ENCODE results near the gene RBM38. TPM values are rescaled to one million over a fixed set of nuclear protein-coding genes. Genes with fewer than 3 reads are reported as not detected.
A peak's percentile ranks its signal among the peaks of the same experiment; 100 is the strongest.

Gene RBM38
- total and polyA plus RNA-seq, 10 of the 15 experiments (the other 5 are each of a cell fraction or from before 2014, with no cell fraction given): 0.32 to 118 (median 25.2) TPM

DNA sequence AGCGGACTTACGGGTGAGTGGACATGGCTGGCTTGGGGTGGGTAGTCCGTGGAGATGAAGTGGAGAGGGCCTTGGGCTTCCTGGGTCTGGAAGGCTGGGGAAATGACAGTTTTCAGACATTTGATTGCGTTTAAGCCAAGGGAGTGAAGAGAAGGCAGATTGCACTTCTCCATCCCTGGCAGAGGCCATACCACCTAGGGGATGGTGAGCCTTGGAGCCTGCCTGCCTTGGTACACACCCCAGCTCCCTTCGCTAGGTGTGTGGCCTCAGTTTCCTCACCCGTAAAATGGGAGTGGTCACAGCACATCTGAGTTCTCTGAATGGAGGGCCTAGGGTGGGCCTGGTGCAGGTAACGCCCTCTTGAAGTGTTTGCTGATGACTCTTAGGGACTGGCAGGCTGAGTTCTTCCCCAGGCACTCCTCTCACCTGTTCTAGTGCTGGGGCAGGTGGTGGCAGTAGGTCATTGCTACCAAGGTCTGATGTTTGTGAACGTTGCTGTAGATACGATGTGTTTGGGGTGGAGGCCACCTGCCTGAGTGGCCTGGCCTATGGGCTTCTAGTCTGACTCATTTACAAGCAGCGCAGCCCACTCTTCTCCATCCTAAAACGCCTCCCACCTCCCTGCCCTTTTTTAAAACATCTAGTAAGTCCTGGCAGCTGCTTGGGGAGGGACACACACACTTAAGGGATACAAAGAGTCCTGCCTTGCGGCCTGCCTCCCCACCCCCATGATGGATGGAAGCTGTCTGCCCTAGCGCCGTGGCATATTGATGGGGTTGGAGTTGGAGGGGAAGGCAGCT, 2.3 kb downstream of the RBM38 start:
- TF ChIP-seq SIN3A (IDR thresholded peaks at IDR 0.05; ENCODE audit: low read depth, low read length) (0 out of 2 replicates have a peak, but pooled peaks have one; percentile 24), POLR2AphosphoS2 (IDR thresholded peaks at IDR 0.05; ENCODE audit: low read depth, low read length) (0 out of 2 replicates have a peak, but pooled peaks have one; percentile 7), POLR2AphosphoS5 (IDR thresholded peaks at IDR 0.05; ENCODE audit: low read length) (peak; percentile 7; the same call in 1 of the 2 replicates), POU2F2 (IDR thresholded peaks at IDR 0.05; ENCODE audit: borderline replicate concordance, low read depth, low read length) (0 out of 3 replicates have a peak, but pooled peaks have one; percentile 0), ZNF217 (IDR thresholded peaks at IDR 0.05) (no peak)
- TF ChIP-seq, protein P1, sequence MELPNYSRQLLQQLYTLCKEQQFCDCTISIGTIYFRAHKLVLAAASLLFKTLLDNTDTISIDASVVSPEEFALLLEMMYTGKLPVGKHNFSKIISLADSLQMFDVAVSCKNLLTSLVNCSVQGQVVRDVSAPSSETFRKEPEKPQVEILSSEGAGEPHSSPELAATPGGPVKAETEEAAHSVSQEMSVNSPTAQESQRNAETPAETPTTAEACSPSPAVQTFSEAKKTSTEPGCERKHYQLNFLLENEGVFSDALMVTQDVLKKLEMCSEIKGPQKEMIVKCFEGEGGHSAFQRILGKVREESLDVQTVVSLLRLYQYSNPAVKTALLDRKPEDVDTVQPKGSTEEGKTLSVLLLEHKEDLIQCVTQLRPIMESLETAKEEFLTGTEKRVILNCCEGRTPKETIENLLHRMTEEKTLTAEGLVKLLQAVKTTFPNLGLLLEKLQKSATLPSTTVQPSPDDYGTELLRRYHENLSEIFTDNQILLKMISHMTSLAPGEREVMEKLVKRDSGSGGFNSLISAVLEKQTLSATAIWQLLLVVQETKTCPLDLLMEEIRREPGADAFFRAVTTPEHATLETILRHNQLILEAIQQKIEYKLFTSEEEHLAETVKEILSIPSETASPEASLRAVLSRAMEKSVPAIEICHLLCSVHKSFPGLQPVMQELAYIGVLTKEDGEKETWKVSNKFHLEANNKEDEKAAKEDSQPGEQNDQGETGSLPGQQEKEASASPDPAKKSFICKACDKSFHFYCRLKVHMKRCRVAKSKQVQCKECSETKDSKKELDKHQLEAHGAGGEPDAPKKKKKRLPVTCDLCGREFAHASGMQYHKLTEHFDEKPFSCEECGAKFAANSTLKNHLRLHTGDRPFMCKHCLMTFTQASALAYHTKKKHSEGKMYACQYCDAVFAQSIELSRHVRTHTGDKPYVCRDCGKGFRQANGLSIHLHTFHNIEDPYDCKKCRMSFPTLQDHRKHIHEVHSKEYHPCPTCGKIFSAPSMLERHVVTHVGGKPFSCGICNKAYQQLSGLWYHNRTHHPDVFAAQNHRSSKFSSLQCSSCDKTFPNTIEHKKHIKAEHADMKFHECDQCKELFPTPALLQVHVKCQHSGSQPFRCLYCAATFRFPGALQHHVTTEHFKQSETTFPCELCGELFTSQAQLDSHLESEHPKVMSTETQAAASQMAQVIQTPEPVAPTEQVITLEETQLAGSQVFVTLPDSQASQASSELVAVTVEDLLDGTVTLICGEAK (IDR thresholded peaks at IDR 0.05; ENCODE audit: borderline replicate concordance): no peak
- TF ChIP-seq, protein P2, sequence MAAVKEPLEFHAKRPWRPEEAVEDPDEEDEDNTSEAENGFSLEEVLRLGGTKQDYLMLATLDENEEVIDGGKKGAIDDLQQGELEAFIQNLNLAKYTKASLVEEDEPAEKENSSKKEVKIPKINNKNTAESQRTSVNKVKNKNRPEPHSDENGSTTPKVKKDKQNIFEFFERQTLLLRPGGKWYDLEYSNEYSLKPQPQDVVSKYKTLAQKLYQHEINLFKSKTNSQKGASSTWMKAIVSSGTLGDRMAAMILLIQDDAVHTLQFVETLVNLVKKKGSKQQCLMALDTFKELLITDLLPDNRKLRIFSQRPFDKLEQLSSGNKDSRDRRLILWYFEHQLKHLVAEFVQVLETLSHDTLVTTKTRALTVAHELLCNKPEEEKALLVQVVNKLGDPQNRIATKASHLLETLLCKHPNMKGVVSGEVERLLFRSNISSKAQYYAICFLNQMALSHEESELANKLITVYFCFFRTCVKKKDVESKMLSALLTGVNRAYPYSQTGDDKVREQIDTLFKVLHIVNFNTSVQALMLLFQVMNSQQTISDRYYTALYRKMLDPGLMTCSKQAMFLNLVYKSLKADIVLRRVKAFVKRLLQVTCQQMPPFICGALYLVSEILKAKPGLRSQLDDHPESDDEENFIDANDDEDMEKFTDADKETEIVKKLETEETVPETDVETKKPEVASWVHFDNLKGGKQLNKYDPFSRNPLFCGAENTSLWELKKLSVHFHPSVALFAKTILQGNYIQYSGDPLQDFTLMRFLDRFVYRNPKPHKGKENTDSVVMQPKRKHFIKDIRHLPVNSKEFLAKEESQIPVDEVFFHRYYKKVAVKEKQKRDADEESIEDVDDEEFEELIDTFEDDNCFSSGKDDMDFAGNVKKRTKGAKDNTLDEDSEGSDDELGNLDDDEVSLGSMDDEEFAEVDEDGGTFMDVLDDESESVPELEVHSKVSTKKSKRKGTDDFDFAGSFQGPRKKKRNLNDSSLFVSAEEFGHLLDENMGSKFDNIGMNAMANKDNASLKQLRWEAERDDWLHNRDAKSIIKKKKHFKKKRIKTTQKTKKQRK (IDR thresholded peaks at IDR 0.05; ENCODE audit: low read depth, low read length): no peak
- TF ChIP-seq, protein P3, sequence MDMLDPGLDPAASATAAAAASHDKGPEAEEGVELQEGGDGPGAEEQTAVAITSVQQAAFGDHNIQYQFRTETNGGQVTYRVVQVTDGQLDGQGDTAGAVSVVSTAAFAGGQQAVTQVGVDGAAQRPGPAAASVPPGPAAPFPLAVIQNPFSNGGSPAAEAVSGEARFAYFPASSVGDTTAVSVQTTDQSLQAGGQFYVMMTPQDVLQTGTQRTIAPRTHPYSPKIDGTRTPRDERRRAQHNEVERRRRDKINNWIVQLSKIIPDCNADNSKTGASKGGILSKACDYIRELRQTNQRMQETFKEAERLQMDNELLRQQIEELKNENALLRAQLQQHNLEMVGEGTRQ (IDR thresholded peaks at IDR 0.05; ENCODE audit: borderline replicate concordance, low read depth, low read length): no peak
- no peak for DNase-seq (ENCODE audit: low read depth, low spot score)
- in situ Hi-C loops (cut with MboI): loop anchor here (10.0 to 25.0 kb wide), 4 partner anchors 291 to 1611 kb away; partner anchors contain the start of genes CTSZ and STX16
- Histone ChIP-seq H3K79me2 (ENCODE audit: control insufficient read depth, insufficient read depth, low read length) (peaks cover 68% of the 10 kb centered on the region), H3K9ac (ENCODE audit: control insufficient read depth, insufficient read depth, low read length) (peak overlapping the region; percentile 96), H3K27ac (ENCODE audit: control insufficient read depth, insufficient read depth) (peak overlapping the region; percentile 92), H2AFZ (ENCODE audit: control insufficient read depth, low read depth, low read length) (no peak overlapping the region), H3K4me3 (peak overlapping the region; percentile 94), H3K4me1 (ENCODE audit: control insufficient read depth, insufficient read depth, low read length) (peaks cover 58% of the 10 kb centered on the region), H3K9me3 (replicated peaks; ENCODE audit: control insufficient read depth, insufficient read depth, low read length) (no peaks in the 10 kb centered on the region), H4K20me1 (ENCODE audit: control insufficient read depth, insufficient read depth) (peaks cover 11% of the 10 kb centered on the region), H3K36me3 (ENCODE audit: control insufficient read depth in 2 of 2, insufficient read depth in 2 of 2, low read length in 1 of 2) (peaks cover 12 to 22% of the 10 kb centered on the region in 2 experiments), H3K27me3 (replicated peaks in 1 of 2; ENCODE audit: control insufficient read depth in 2 of 2, insufficient read depth in 2 of 2, low read length in 1 of 2) (no peaks in the 10 kb centered on the region), H3K4me2 (ENCODE audit: control insufficient read depth, insufficient read depth) (peak overlapping the region; percentile 99)
- WGBS (ENCODE audit: insufficient coverage, insufficient replicate concordance, low lambda C conversion rate, missing lambda C conversion rate): 38% methylated on average over 14 of the region's 14 CpGs
- ChIA-PET SMC1A (ENCODE audit: uncharacterized antibody, unreplicated experiment) (interaction anchor here (1.0 to 2.3 kb wide), 6 partner anchors 19 to 103 kb away, joined by 3 to 16 read pairs (median 4); no protein-coding TSS in a partner anchor), POLR2A (interaction anchor here (0.9 to 1.7 kb wide), 3 partner anchors 8 to 90 kb away, joined by 3 to 14 read pairs (median 8); no protein-coding TSS in a partner anchor), RAD21 (ENCODE audit: unreplicated experiment) (interaction anchor here (1.7 to 2.5 kb wide), 2 partner anchors 10 to 57 kb away, joined by 8 to 10 read pairs; no protein-coding TSS in a partner anchor), CTCF (interaction anchor here (1.1 to 1.9 kb wide), 5 partner anchors 20 to 105 kb away, joined by 3 to 8 read pairs (median 4); no protein-coding TSS in a partner anchor)
- no peak for ATAC-seq
- FAIRE-seq: no peak
- no TSS peak for BruUV-seq (replicated peaks)
- intact Hi-C loops (cut with micrococcal nuclease; ENCODE audit: unreplicated experiment): loop anchor here (10.0 kb wide), 1 partner anchor 291 kb away; no protein-coding TSS in a partner anchor

Measured in GM12878 (cell line).